ENCODE data around the gene PTPRN2. TPM values are rescaled to one million over a fixed set of nuclear protein-coding genes. Genes with fewer than 3 reads are reported as not detected.

PTPRN2 gene
- total and polyA plus RNA-seq, 7 donors: 0.47 to 0.82 (median 0.51) TPM

- Histone ChIP-seq H3K4me1 (peaks cover 7% of the 10 kb centered on the region), H3K9me3 (peaks cover 8% of the 10 kb centered on the region), H3K27ac (no peak overlapping the region), H3K27me3 (ENCODE audit: insufficient read depth in 3 of 3, low read length in 2 of 3) (peaks cover 0 to 62% (median 10%) of the 10 kb centered on the region in 3 donors), H3K36me3 (ENCODE audit: insufficient read depth in 1 of 2, low read depth in 1 of 2) (no peaks in the 10 kb centered on the region), H3K4me3 (no peak overlapping the region)
- 81 to 91% (median 85%) methylated on average over 5 of the region's 5 CpGs for WGBS, 3 donors
- ATAC-seq (no peak), DNase-seq (no peak)
- intact Hi-C loops (cut with DNase I): no loop called here
- no peak for TF ChIP-seq CTCF (IDR thresholded peaks at IDR 0.05)
Observed at GRCh38 chr7:158583143-158583542, 4.5 kb downstream of the PTPRN2 start.

GRCh38 chr7:158582089-158582456 is 5.5 kb downstream of the PTPRN2 start:
- Histone ChIP-seq H3K27ac (no peak overlapping the region), H3K4me1 (peaks cover 7% of the 10 kb centered on the region), H3K4me3 (no peak overlapping the region), H3K36me3 (ENCODE audit: insufficient read depth in 1 of 2, low read depth in 1 of 2) (no peaks in the 10 kb centered on the region), H3K9me3 (peaks cover 8% of the 10 kb centered on the region), H3K27me3 (ENCODE audit: insufficient read depth in 3 of 3, low read length in 2 of 3) (peaks cover 0 to 60% (median 7%) of the 10 kb centered on the region in 3 donors)
- DNase-seq (no peak), ATAC-seq (no peak)
- intact Hi-C loops (cut with DNase I): no loop called here
- TF ChIP-seq CTCF (IDR thresholded peaks at IDR 0.05): no peak
- WGBS, 3 donors: 80 to 86% (median 85%) methylated on average over 6 of the region's 6 CpGs

- no peak overlapping the region for H3K27ac ChIP-seq
- intact Hi-C loops (cut with DNase I): no loop called here
- H3K36me3 ChIP-seq (ENCODE audit: insufficient read depth in 1 of 2, low read depth in 1 of 2): no peaks in the 10 kb centered on the region
- peaks cover 8% of the 10 kb centered on the region for H3K9me3 ChIP-seq
- no peak for DNase-seq
- peaks cover 6% of the 10 kb centered on the region for H3K4me1 ChIP-seq
- no peak overlapping the region for H3K4me3 ChIP-seq
- H3K27me3 ChIP-seq (ENCODE audit: insufficient read depth in 3 of 3, low read length in 2 of 3): peaks cover 0 to 56% (median 6%) of the 10 kb centered on the region in 3 donors
- no peak for TF ChIP-seq CTCF (IDR thresholded peaks at IDR 0.05)
- 64 to 70% (median 70%) methylated on average over 7 of the region's 7 CpGs for WGBS, 3 donors
- ATAC-seq: no peak
Observed at GRCh38 chr7:158581440-158582088, 6.1 kb downstream of the PTPRN2 start.

- H3K27me3 ChIP-seq (ENCODE audit: insufficient read depth in 3 of 3, low read length in 2 of 3): peaks cover 0 to 40% (median 4%) of the 10 kb centered on the region in 3 donors
- no peak overlapping the region for H3K27ac ChIP-seq
- intact Hi-C loops (cut with DNase I): no loop called here
- H3K9me3 ChIP-seq: peaks cover 8% of the 10 kb centered on the region
- no peak overlapping the region for H3K4me3 ChIP-seq
- no peaks in the 10 kb centered on the region for H3K4me1 ChIP-seq
- no peaks in the 10 kb centered on the region for H3K36me3 ChIP-seq (ENCODE audit: insufficient read depth in 1 of 2, low read depth in 1 of 2)
- DNase-seq (no peak), ATAC-seq (no peak)
- no peak for TF ChIP-seq CTCF (IDR thresholded peaks at IDR 0.05)
- WGBS, 3 donors: 86 to 91% (median 90%) methylated on average over 9 of the region's 9 CpGs
Observed at GRCh38 chr7:158579662-158580646, 7.7 kb downstream of the PTPRN2 start.

Measured in psoas muscle (tissue), 8 donors.